T-helper 1 cell treated with Interleukin-12 subunit alpha and Interleukin-12 subunit beta and Interleukin-4 antibody, amounts not matched to agents 30 ng/mL and 1 ng/mL, for 36 hours (primary cell): Measurements from ENCODE around the gene FAM3A. TPM values are rescaled to one million over a fixed set of nuclear protein-coding genes. Genes with fewer than 3 reads are reported as not detected.
"Not testable (repeated sequence)": the region's sequence is repeated elsewhere in the genome, so short reads cannot be mapped to it uniquely, and the experiment has no call there.

Experiments used
- intact Hi-C: fragments of 100-400 bp; cut with micrococcal nuclease; formaldehyde crosslinking; loops from one replicate; pipeline ENCODE4 v1.15.1; 2024
- total RNA-seq: library from RNA; stranded (reverse); gene quantifications from 2 replicates; pipeline ENCODE4 v1.2.3, GENCODE V29; 2022

FAM3A gene, protein sequence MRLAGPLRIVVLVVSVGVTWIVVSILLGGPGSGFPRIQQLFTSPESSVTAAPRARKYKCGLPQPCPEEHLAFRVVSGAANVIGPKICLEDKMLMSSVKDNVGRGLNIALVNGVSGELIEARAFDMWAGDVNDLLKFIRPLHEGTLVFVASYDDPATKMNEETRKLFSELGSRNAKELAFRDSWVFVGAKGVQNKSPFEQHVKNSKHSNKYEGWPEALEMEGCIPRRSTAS
- 30.9 and 31.0 TPM in 2 replicates for total RNA-seq

DNA sequence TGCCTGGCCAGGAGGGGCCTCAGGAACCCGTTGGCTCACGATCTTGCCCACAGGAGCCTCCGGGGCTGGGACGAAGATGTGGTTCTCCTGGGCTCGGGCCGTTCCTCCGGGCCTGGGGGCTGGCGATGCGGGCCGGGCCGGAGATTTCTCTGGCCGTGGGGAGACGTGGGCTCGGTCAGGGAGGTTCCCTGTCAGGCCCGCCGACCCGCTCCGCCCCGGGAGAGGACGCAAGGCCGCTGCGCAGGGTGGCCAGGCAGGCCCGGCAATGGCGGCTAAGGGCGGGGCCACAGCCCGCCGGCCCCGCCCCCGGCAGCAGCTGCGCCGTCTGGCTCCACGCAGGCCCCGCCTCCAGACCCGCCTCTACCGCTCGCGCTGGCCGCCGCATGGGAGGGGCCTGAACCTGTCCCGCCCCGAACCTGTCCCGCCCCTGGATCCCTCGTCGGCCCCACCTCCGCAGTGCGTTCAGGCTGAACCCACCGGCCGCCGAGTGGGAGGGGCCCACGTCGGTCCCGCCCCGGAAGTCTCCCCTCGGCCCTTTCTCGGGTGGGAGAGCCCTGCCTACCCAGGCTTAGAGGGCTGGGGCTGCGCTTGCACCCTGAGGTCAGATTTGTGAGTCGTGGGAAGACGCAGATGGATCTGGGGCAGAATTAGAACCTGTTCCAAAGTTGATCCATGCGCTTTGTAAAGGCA is at the start of gene FAM3A:
Gene FAM3A (minus strand): TSS at position 267 of the 690 bp plus-strand sequence. CDS start 460 bp downstream, outside the sequence.
- intact Hi-C loops: loop anchor here (1.0 to 10.0 kb wide), 10 partner anchors 26 to 791 kb away; partner anchors contain the start of genes ABCD1, ATP6AP1, BCAP31 and FAM50A

DNA sequence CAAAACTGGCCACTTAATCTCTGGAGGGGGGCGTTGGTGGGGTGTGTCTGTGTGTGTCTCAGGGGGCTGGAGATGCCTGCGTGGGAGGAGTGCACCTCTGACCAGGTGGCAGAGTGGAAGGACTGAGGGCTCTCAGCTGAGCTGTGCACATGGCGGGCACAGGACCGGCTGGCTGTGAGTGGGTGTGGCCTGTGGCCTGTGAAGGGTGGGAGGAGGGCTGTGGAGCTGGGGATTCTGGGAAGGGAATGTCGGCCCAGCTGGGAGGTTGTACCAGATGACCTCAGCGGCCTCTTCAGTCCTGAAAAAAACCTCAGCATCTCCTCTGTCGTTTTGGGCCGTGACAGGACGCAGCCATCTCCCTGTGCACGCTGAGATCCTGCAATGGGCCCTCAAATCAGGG is 46.3 kb upstream of the FAM3A start:
- intact Hi-C loops: not testable (repeated sequence)

DNA sequence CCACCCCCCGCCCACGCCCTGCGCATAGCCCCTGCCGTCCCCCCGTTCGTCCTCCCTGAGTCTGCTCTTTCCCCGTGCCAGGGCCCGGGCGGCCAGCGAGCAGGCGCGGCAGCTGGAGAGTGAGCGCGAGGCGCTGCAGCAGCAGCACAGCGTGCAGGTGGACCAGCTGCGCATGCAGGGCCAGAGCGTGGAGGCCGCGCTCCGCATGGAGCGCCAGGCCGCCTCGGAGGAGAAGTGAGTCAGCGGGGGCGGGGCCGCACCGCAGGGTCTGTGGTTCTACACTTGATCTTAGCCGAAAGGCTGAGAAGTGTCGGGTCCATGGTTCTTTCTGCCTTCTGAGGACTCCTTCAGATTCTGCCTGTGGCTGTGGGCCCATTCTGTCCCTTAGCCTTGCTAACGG is 44.3 kb upstream of the FAM3A start:
- intact Hi-C loops: not testable (repeated sequence)

- intact Hi-C loops: not testable (repeated sequence)
Observed at GRCh38 chrX:154558896-154559295, 42.9 kb upstream of the FAM3A start.

GRCh38 chrX:154558060-154558690 is 42.1 kb upstream of the FAM3A start:
- intact Hi-C loops: not testable (repeated sequence)

DNA sequence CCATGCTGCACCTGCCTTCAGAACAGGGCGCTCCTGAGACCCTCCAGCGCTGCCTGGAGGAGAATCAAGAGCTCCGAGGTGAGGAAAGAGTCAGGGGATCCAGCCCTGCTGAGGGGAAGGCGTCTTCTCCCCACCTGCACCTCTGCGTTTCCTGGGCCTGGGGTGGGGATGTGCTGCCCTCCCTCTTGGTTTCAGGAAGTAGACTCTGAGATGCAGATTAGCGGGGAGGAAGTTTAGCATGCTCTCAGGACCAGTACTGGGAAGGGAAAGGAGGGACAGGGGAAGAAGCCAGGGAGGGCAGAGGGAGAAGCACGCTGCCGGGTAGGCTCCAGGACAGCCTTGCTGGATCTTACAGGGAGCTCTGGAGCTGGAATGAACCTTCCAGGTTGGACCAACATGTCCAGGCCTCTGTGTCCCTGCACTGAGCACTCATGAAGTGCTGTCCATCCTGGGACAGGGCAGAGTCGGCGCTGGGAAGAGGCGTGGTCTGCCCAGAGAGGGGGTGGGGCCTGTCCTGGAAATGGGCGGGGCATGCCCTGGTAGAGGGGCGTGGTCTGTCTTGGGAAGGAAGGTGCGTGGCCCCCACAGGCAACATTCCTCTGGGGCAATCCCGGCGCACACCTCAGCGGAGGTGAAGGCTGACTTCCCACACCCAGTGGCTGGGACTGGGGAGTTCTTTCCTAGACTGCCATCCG is 36.2 kb upstream of the FAM3A start:
- intact Hi-C loops: not testable (repeated sequence)

DNA sequence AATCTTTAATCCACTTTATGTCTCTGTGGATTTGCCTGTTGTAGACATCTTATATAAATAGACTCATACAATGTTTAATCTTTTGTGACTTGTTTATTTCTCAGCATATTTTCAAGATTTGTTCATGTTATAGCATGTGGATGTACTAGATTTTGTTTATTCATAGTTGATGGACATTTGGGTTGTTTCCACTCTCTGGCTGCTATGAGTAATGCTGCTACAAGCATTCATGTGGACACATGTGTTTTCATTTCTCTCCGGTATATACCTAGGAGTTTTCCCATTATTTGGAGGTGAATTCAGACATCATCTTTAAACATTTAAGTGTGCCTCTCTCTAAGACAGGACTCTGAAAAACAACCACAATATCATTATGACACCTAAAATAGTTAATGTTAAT is 33.7 kb upstream of the FAM3A start:
- intact Hi-C loops: no loop called here

DNA sequence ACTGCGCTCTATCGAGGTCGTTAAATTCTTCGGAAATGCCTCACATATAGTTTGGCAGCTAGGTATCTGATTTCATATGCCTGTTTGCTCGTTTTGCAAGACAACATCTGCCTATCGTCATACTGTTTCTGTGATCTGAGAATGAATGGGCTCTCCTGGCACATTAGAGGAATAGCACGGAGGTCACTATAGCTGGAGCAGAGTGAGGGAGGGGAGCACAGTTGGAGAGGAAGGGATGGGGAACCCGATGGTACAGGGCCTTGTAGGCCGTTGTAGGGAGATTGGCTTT is 31.9 kb upstream of the FAM3A start:
- intact Hi-C loops: no loop called here

DNA sequence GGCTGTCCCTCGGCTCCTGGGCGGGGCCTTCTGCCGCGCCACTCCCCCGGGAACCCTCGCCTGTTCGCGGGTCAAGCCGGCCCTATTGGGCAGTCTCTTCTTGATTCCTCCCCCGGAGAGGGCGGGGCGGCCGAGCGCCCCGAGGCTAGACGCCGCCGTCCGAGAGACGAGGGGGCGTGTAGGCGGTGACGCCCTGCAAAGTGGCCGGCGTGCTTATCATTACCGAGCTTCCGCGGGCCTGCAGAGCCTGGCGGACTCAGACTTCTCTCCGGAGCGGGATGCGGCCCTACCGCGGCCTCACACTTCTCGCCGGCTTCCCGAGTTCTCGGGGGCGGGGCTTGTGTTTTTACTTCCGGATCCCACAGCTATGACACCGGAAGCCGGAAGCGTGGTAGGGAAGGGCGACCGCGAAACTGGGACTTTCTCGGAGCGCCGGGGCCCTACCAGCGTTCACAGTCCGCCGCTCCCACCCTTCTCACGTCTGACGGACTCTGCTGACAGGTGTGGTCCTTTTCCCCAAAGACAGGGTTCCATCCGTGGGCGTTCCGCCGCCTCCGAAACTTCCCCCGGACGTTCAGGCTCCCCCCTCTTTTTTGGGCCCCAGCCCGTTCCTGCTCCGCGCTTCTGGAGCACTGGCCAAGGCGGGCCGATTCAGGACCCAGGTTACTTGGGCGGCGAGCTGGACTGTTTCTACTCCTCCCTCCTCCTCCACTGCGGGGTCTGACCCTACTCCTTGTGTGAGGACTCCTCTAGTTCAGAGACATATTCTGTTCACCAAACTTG is 31.4 kb upstream of the FAM3A start, which contains the start of gene IKBKG:
Gene IKBKG (plus strand): TSS at position 376 of the 783 bp plus-strand sequence. CDS start 4,383 bp downstream, outside the sequence.
- intact Hi-C loops: loop anchor here (1.0 kb wide), 7 partner anchors 31 to 823 kb away; partner anchors contain the start of genes ABCD1, BCAP31, DKC1 and FAM3A

- intact Hi-C loops: loop anchor here (1.0 kb wide), 7 partner anchors 30 to 822 kb away; partner anchors contain the start of genes ABCD1, BCAP31, DKC1 and FAM3A
Observed at GRCh38 chrX:154546354-154547244, 30.6 kb upstream of the FAM3A start, which contains the start of gene G6PD. Gene G6PD (minus strand): TSS chrX:154546846. CDS start chrX:154546155, 691 bp downstream.

GRCh38 chrX:154545673-154546274 is 29.7 kb upstream of the FAM3A start:
- intact Hi-C loops: no loop called here

DNA sequence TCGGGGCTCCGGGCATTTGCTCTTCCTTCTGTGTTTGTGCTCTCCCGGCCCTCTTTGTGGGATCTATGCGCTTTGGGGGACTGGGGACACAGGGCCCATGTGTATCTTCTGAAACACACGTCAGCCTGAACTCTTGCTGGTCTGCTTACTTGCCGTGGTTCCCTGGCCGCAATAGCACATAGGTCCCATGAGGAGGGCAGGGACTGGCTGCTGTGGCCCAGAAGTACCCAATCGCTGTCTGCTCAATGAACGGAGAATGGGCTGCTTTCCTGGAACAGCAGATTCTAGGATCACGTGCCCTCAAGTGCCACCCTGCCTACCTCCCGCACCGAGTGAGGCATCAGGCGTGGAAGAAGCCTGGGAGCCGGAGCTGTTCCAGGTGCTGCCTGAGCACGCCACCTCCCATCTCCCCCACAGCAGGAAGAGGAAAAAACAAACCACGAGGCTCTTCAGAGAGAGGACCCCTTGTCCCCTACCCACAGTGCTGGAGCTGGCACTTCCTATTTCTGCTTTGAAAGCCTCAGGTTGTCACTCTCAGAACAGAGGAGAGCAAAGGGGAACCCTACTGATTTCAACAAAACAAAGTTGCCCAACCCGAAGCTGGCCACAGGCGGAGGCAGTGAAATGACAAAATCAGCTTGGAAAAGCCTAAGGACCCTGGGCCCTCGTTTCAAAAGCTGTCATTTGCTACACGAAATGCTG is 26.8 kb upstream of the FAM3A start:
- intact Hi-C loops: no loop called here

GRCh38 chrX:154541896-154542722 is 26.1 kb upstream of the FAM3A start:
- intact Hi-C loops: no loop called here

DNA sequence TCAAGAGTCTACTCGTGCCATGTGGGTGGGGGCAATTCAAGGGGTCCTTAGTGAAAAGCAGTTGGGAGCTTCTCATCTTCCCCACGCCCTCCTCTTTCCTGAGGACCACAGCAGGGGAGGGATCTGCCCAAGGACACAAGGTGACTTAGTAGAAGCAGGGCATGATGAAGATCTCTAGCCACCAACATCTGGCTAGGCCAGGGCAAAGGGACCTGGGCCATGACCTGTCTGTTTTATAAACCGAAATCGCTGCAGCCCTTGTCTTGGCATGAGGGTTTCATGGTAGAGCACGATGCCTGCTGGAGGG is 25.5 kb upstream of the FAM3A start:
- intact Hi-C loops: no loop called here

- intact Hi-C loops: no loop called here
Observed at GRCh38 chrX:154540897-154541535, 25.0 kb upstream of the FAM3A start.

DNA sequence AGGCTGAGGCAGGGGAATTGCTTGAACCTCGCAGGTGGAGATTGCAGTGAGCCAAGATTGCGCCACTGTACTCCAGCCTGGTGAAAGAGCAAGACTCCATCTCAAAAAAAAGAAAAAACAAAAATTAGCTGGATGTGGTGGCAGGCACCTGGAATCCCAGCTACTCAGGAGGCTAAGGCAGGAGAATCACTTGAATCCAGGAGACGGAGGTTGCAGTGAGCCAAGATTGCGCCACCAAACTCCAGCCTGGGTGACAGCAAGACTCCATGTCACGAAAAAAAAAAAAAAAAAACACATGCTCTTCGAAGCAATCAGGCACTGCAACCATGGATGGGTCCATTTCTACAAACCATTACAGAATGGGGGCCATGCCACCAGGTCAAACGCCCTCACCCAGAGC is 24.3 kb upstream of the FAM3A start:
- intact Hi-C loops: not testable (repeated sequence)

DNA sequence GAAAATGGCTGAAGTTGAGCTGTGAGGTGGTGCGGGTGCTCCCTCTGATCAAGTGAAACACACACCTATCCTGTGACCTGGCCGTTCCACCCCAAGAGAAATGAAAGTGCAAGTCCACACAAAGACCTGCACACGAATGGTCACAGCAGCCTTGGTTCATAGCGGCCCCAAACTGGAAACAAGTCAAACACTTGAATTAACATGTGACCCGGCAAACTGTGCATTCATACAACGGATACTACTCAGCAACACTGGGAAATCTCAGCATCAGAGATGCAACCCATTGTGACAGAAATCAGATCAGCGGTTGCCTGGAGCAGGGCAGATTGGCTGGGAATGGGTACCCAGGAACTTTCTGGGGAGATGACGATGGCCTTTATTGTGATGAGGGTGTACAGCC is 23.0 kb upstream of the FAM3A start:
- intact Hi-C loops: no loop called here
